ENCODE results near the gene GRAMD2A. TPM values are rescaled to one million over a fixed set of nuclear protein-coding genes. Genes with fewer than 3 reads are reported as not detected.

Gene GRAMD2A
- total and polyA plus RNA-seq, 10 of the 15 experiments (the other 5 are each of a cell fraction or from before 2014, with no cell fraction given), result 0.02 to 0.35 TPM; not detected in 8

GRCh38 chr15:72216079-72216478, 18.5 kb upstream of the GRAMD2A start:
- intact Hi-C loops (cut with micrococcal nuclease; ENCODE audit: unreplicated experiment), result no loop called here
- no peak overlapping the region for H3K9ac ChIP-seq (ENCODE audit: control insufficient read depth, insufficient read depth, low read length)
- H3K4me2 ChIP-seq (ENCODE audit: control insufficient read depth, insufficient read depth), result no peak overlapping the region
- DNase-seq (ENCODE audit: low read depth, low spot score) (no peak), ATAC-seq (no peak), FAIRE-seq (no peak)
- H3K4me1 ChIP-seq (ENCODE audit: control insufficient read depth, insufficient read depth, low read length), result peaks cover 2% of the 10 kb centered on the region; the same call in 1 of the 2 replicates
- H3K27me3 ChIP-seq (replicated peaks in 1 of 2; ENCODE audit: control insufficient read depth in 2 of 2, insufficient read depth in 2 of 2, low read length in 1 of 2), result no peaks in the 10 kb centered on the region
- peaks cover 45% of the 10 kb centered on the region for H3K79me2 ChIP-seq (ENCODE audit: control insufficient read depth, insufficient read depth, low read length)
- SMC1A ChIA-PET (ENCODE audit: uncharacterized antibody, unreplicated experiment), result interaction anchor here (1.4 kb wide), 1 partner anchor 11 kb away, joined by 5 read pairs; no protein-coding TSS in a partner anchor
- H3K27ac ChIP-seq (ENCODE audit: control insufficient read depth, insufficient read depth), result no peak overlapping the region
- no peaks in the 10 kb centered on the region for H3K9me3 ChIP-seq (replicated peaks; ENCODE audit: control insufficient read depth, insufficient read depth, low read length)
- peaks cover 23 to 84% of the 10 kb centered on the region in 2 experiments for H3K36me3 ChIP-seq (ENCODE audit: control insufficient read depth in 2 of 2, insufficient read depth in 2 of 2, low read length in 1 of 2)
- POLR2A ChIA-PET, result interaction anchor here (0.9 to 1.2 kb wide), 2 partner anchors 11 to 15 kb away, joined by 3 read pairs; partner anchors contain the start of gene PKM
- RAD21 ChIA-PET (ENCODE audit: unreplicated experiment), result no interaction called here
- no peak overlapping the region for H3K4me3 ChIP-seq
- in situ Hi-C loops (cut with MboI), result no loop called here
- peaks cover 34% of the 10 kb centered on the region for H4K20me1 ChIP-seq (ENCODE audit: control insufficient read depth, insufficient read depth)
- BruUV-seq (replicated peaks), result TSS peak; percentile 27
- 95% methylated on average over 1 of the region's 1 CpG for WGBS (ENCODE audit: insufficient coverage, insufficient replicate concordance, low lambda C conversion rate, missing lambda C conversion rate)
- CTCF ChIA-PET, result interaction anchor here (1.1 to 1.5 kb wide), 2 partner anchors 9 to 11 kb away, joined by 4 to 5 read pairs; no protein-coding TSS in a partner anchor
- no peak overlapping the region for H2AFZ ChIP-seq (ENCODE audit: control insufficient read depth, low read depth, low read length)
- no peak for TF ChIP-seq BCLAF1 (IDR thresholded peaks at IDR 0.05)
- no peak for TF ChIP-seq PRDM15 (CRISPR knock-in tag; IDR thresholded peaks at IDR 0.05)
- no peak for TF ChIP-seq NBN (IDR thresholded peaks at IDR 0.05)
- TF ChIP-seq IRF3 (IDR thresholded peaks at IDR 0.05), result no peak
- no peak for TF ChIP-seq BMI1 (IDR thresholded peaks at IDR 0.05; ENCODE audit: borderline replicate concordance)
- TF ChIP-seq ATF2 (IDR thresholded peaks at IDR 0.05; ENCODE audit: low read length), result no peak
- no peak for TF ChIP-seq CHD4 (IDR thresholded peaks at IDR 0.05)
- no peak for TF ChIP-seq EP300 (IDR thresholded peaks at IDR 0.05; ENCODE audit: borderline replicate concordance in 1 of 2, control insufficient read depth in 1 of 2, low read depth in 2 of 2, low read length in 2 of 2)
- TF ChIP-seq RBBP5 (conservative IDR thresholded peaks at IDR 0.05), result no peak
- TF ChIP-seq ASH2L (IDR thresholded peaks at IDR 0.05; ENCODE audit: borderline replicate concordance, low read depth), result no peak
- TF ChIP-seq ZBTB33 (IDR thresholded peaks at IDR 0.05), result no peak
- TF ChIP-seq TAF1 (IDR thresholded peaks at IDR 0.05; ENCODE audit: borderline replicate concordance, low read depth, low read length), result no peak
- TF ChIP-seq SMAD5 (IDR thresholded peaks at IDR 0.05; ENCODE audit: low read depth), result no peak
- no peak for TF ChIP-seq STAT3 (IDR thresholded peaks at IDR 0.05; ENCODE audit: low read depth, low read length)
